K562 (cell line): ENCODE results near the gene GPRC5A. TPM values are rescaled to one million over a fixed set of nuclear protein-coding genes. Genes with fewer than 3 reads are reported as not detected.

Source experiments
- ATAC-seq: fragments of 200-7000 bp; cut with Tn5 transposase; 3 replicates; pipeline ENCODE4 v1.9.1; 2020; ENCODE audit warnings: moderate library complexity
- BruUV-seq: library from RNA; stranded (reverse); fragments of 400-500 nt; replicated peaks from 2 replicates; lab custom pipeline; 2021; lab: Mats Ljungman, UMichigan
- CTCF ChIA-PET: fragments of 300-600 bp; formaldehyde crosslinking; extraction: SDS; loops from one replicate; lab custom pipeline; 2021; ENCODE audit warnings: low intra/inter-chr PET ratio; lab: Yijun Ruan, JAX
- POLR2A ChIA-PET: fragments of 300-600, 350-650 bp; sonication (Branson Sonifier 250); formaldehyde crosslinking; extraction: SDS; loops from one replicate; lab custom pipeline; 2021; ENCODE audit warnings: antibody characterized with exemption, inconsistent platforms; lab: Yijun Ruan, JAX
- DNase-seq, 4 experiments: peaks; one replicate each; pipeline versions ENCODE4 v3.0.0 to v3.0.0-alpha.2; 2011 to 2018; ENCODE audit warnings: low spot score in 3 of 4, mixed read lengths in 3 of 4; ENCODE audit errors: extremely low read depth in 1 of 4
- FAIRE-seq: peaks from 2 replicates; lab custom pipeline; 2011; peaks lifted over from hg19 to GRCh38; lab: Jason Lieb, UNC
- H2AFZ ChIP-seq: 2 replicates; pipeline ENCODE4 v1.6.0; 2011; ENCODE audit warnings: low read depth, low read length, control low read depth, inconsistent platforms
- H3K27ac ChIP-seq: fragments of 200-600 bp; 3 replicates; pipeline ENCODE4 v1.8.0; 2011; ENCODE audit warnings: low read depth, mild to moderate bottlenecking, control low read depth, inconsistent platforms, low read length, moderate library complexity, mixed read lengths; ENCODE audit errors: extremely low read depth
- H3K27me3 ChIP-seq, 2 experiments: fragments of 300-600 bp in 1 of 2; 2 replicates in 1 of 2; 3 replicates in 1 of 2; pipeline versions ENCODE4 v1.6.0 to v1.8.0; 2011; ENCODE audit warnings: inconsistent platforms in 2 of 2, low read length in 2 of 2, mild to moderate bottlenecking in 1 of 2, mixed read lengths in 1 of 2, moderate library complexity in 1 of 2; ENCODE audit not compliant: control insufficient read depth in 2 of 2, insufficient read depth in 2 of 2
- H3K36me3 ChIP-seq: fragments of 300-600 bp; 3 replicates; pipeline ENCODE4 v1.8.0; 2011; ENCODE audit warnings: mild to moderate bottlenecking, low read length, inconsistent platforms; ENCODE audit not compliant: control insufficient read depth, insufficient read depth
- H3K4me1 ChIP-seq, 2 experiments: fragments of 200-600 bp in 1 of 2; replicated peaks in 1 of 2; 2 replicates in 1 of 2; 3 replicates in 1 of 2; pipeline versions ENCODE4 v1.5.1 to v1.8.0; 2011; ENCODE audit warnings: inconsistent platforms in 2 of 2, low read length in 2 of 2, mild to moderate bottlenecking in 1 of 2, mixed read lengths in 1 of 2, moderate library complexity in 1 of 2; ENCODE audit not compliant: control insufficient read depth in 2 of 2, insufficient read depth in 2 of 2
- H3K4me2 ChIP-seq: 2 replicates; pipeline ENCODE4 v1.6.1; 2011; ENCODE audit warnings: low read length, control low read depth, inconsistent platforms, mixed read lengths; ENCODE audit not compliant: insufficient read depth
- H3K4me3 ChIP-seq: fragments of 200-600 bp; sonication (generic), shearing (Covaris generic); 2 replicates; pipeline ENCODE4 v1.5.1; 2016; ENCODE audit warnings: control low read depth, inconsistent platforms
- H3K79me2 ChIP-seq: fragments of 200-600 bp; 3 replicates; pipeline ENCODE4 v1.8.0; 2011; ENCODE audit warnings: low read length, inconsistent platforms; ENCODE audit not compliant: control insufficient read depth, insufficient read depth
- H3K9ac ChIP-seq, 2 experiments: 2 replicates each; pipeline versions ENCODE4 v1.6.0 to v1.6.1; 2011; ENCODE audit warnings: low read depth in 2 of 2, low read length in 2 of 2, control low read depth in 1 of 2, inconsistent platforms in 1 of 2, mild to moderate bottlenecking in 1 of 2, mixed read lengths in 1 of 2; ENCODE audit not compliant: insufficient read depth in 1 of 2
- H3K9me1 ChIP-seq: one replicate; pipeline ENCODE4 v1.6.0; 2011; ENCODE audit warnings: inconsistent platforms, mild to moderate bottlenecking, low read length, moderate library complexity; ENCODE audit not compliant: control insufficient read depth, insufficient read depth
- H3K9me3 ChIP-seq: replicated peaks from 2 replicates; pipeline ENCODE4 v1.5.1; 2011; ENCODE audit warnings: low read depth, low read length, inconsistent platforms; ENCODE audit not compliant: control insufficient read depth, insufficient read depth
- H4K20me1 ChIP-seq: replicated peaks from 2 replicates; pipeline ENCODE4 v1.6.1; 2011; ENCODE audit warnings: low read length, inconsistent platforms, mixed read lengths; ENCODE audit not compliant: control insufficient read depth, insufficient read depth
- BDP1 ChIP-seq: IDR thresholded peaks from 3 replicates; pipeline ENCODE4 v1.6.1; 2011; ENCODE audit not compliant: insufficient read length, insufficient read depth
- EGR1 ChIP-seq: fragments of 450-650 bp; conservative IDR thresholded peaks from 2 replicates; pipeline ENCODE4 v1.6.1; 2017; ENCODE audit warnings: mild to moderate bottlenecking
- FIP1L1 ChIP-seq: fragments of 200-400 bp; formaldehyde crosslinking; IDR thresholded peaks from 2 replicates; pipeline ENCODE4 v1.6.1; 2018; ENCODE audit warnings: mild to moderate bottlenecking, low read depth, low read length; ENCODE audit not compliant: poor library complexity, severe bottlenecking
- FOXK2 ChIP-seq, 2 experiments: fragments of 450-650 bp; IDR thresholded peaks in 1 of 2; conservative IDR thresholded peaks in 1 of 2; 2 replicates each; pipeline ENCODE4 v1.6.1; 2016; ENCODE audit warnings: low read depth in 2 of 2, mild to moderate bottlenecking in 1 of 2
- HCFC1 ChIP-seq: IDR thresholded peaks from 2 replicates; pipeline ENCODE4 v1.6.1; 2012; ENCODE audit warnings: low read depth, low read length, improper control_type of control experiment
- KLF6 ChIP-seq: fragments of 250-450 bp; sonication (Bioruptor Pico); IDR thresholded peaks from 2 replicates; pipeline ENCODE4 v1.4.0; 2020; ENCODE audit warnings: mild to moderate bottlenecking, moderate library complexity, borderline replicate concordance
- NFIX ChIP-seq: fragments of 250-450 bp; sonication (Bioruptor Pico); IDR thresholded peaks from 2 replicates; pipeline ENCODE4 v1.4.0; 2020; ENCODE audit warnings: low read depth, mild to moderate bottlenecking, moderate library complexity
- PATZ1 ChIP-seq: fragments of 250-450 bp; sonication (Bioruptor Pico); IDR thresholded peaks from 2 replicates; pipeline ENCODE4 v1.5.0; 2020; ENCODE audit warnings: mild to moderate bottlenecking, borderline replicate concordance
- PPARD ChIP-seq: fragments of 250-450 bp; sonication (Bioruptor Pico); IDR thresholded peaks from 2 replicates; pipeline ENCODE4 v1.8.0; 2022; ENCODE audit warnings: inconsistent platforms, mild to moderate bottlenecking, moderate library complexity
- PTTG1 ChIP-seq: fragments of 450-650 bp; IDR thresholded peaks from 2 replicates; pipeline ENCODE4 v1.6.1; 2016; ENCODE audit warnings: low read depth, mild to moderate bottlenecking, missing genetic modification characterization, missing compliant biosample characterization
- ZZZ3 ChIP-seq: fragments of 450-650 bp; IDR thresholded peaks from 2 replicates; pipeline ENCODE4 v1.6.1; 2016; ENCODE audit warnings: antibody characterized with exemption, mild to moderate bottlenecking, moderate library complexity
- WGBS: fragments of 100-300 bp; shearing (Covaris generic); methylation state at CpG from one replicate; pipeline ENCODE4 v1.1.6; 2016; ENCODE audit warnings: low coverage, mixed read lengths; ENCODE audit not compliant: insufficient coverage; ENCODE audit errors: missing lambda C conversion rate; 5-methylcytosine and 5-hydroxymethylcytosine counted together
- in situ Hi-C: fragments of 300-500 bp; cut with MboI; formaldehyde crosslinking; loops from 4 replicates; pipeline ENCODE4 v1.15.0; 2018; ENCODE audit warnings: inconsistent platforms, mixed read lengths
- intact Hi-C: fragments of 100-400 bp; cut with micrococcal nuclease; formaldehyde crosslinking; loops from 2 replicates; pipeline ENCODE4 v1.14.2; 2022
- polyA plus RNA-seq, 8 experiments: library from polyadenylated mRNA; depleted of rRNA in 4 of 8; stranded (reverse) in 5 of 8; unstranded in 3 of 8; fragments of >200 nt; fragmentation: Nextera tagmentation in 2 of 8; fragmentation: Illumina TruSeq in 1 of 8; extraction: Ambion mirVana in 2 of 8; extraction: Trizol in 1 of 8; gene quantifications; 2 replicates each; pipeline versions ENCODE4 v1.2.1 to v1.2.3, GENCODE V29; 2011 to 2014; ENCODE audit warnings: inconsistent platforms in 1 of 8, missing spikeins in 1 of 8
- total RNA-seq, 7 experiments: library from RNA; depleted of rRNA in 6 of 7; stranded (reverse); fragments of >200 nt in 6 of 7; fragmentation: Illumina TruSeq in 2 of 7; extraction: Trizol in 2 of 7; gene quantifications; 2 replicates each; pipeline versions ENCODE4 v1.2.1 to v1.2.3, GENCODE V29; 2011 to 2021; ENCODE audit warnings: low replicate concordance in 1 of 7
- TF ChIP-seq, protein P1 (sequence below), 2 experiments: fragments of 450-650 bp in 1 of 2; IDR thresholded peaks; 2 replicates each; pipeline ENCODE4 v1.6.1; 2011 to 2017; ENCODE audit warnings: low read depth in 2 of 2, antibody characterized with exemption in 1 of 2, borderline replicate concordance in 1 of 2, low read length in 1 of 2, mild to moderate bottlenecking in 1 of 2, mixed read lengths in 1 of 2; ENCODE audit not compliant: control insufficient read depth in 1 of 2
- TF ChIP-seq, protein P2 (sequence below): fragments of 250-450 bp; sonication (Bioruptor Pico); IDR thresholded peaks from 2 replicates; pipeline ENCODE4 v1.5.0; 2021; ENCODE audit warnings: mild to moderate bottlenecking, moderate library complexity

Gene GPRC5A
- total and polyA plus RNA-seq, 9 of the 15 experiments (the other 6 are each of a cell fraction or from before 2014, with no cell fraction given) = 0.01 to 0.64 (median 0.08) TPM; not detected in 6

DNA sequence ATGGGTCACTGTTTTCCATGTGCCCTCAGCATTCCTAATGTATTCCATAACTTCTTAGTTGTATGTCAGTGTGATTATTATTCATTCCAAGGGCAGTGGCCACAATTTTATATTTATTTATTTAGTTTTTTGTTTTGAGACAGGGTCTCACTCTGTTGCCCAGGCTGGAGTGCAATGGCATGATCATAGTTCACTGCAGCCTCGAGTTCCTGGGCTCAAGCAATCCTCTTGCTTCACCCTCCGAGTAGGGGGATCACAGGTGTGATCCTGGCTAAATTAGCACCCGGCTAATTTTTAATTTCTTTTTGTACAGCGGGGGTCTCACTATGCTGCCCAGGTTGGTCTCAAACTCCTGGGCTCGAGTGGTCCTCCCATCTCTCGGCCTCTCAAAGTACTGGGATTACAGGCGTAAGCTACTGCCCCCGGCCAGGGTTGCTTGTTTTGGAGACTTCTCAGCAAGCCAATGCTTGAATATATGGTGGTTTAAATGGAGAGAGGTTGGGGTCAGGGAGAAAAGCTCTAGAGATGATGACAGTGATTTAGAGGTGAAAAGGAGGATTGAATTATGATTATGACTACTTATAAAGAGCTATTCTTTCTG, 7.6 kb downstream of the GPRC5A start:
- intact Hi-C loops = no loop called here
- ATAC-seq = no peak
- no peak overlapping the region for H3K4me2 ChIP-seq
- 14% methylated on average over 7 of the region's 8 CpGs for WGBS
- no peaks in the 10 kb centered on the region for H3K9me3 ChIP-seq
- in situ Hi-C loops = no loop called here
- H3K4me1 ChIP-seq = no peaks in the 10 kb centered on the region
- ChIA-PET CTCF (no interaction called here), POLR2A (interaction anchor here (0.6 to 0.8 kb wide), 3 partner anchors 10 to 182 kb away, joined by 3 read pairs; no protein-coding TSS in a partner anchor)
- DNase-seq = no peak
- BruUV-seq = no TSS peak
- H4K20me1 ChIP-seq = 0 out of 2 replicates have a peak, but pooled peaks cover 4% of the 10 kb centered on the region
- FAIRE-seq = no peak
- H3K9ac ChIP-seq = no peak overlapping the region
- no peak overlapping the region for H3K4me3 ChIP-seq
- H3K36me3 ChIP-seq = no peaks in the 10 kb centered on the region
- no peak overlapping the region for H3K27ac ChIP-seq
- peaks cover 17 to 36% of the 10 kb centered on the region in 2 experiments; a peak in 4 of 5 replicates for H3K27me3 ChIP-seq
- H2AFZ ChIP-seq = no peak overlapping the region
- no peaks in the 10 kb centered on the region for H3K9me1 ChIP-seq
- no peaks in the 10 kb centered on the region for H3K79me2 ChIP-seq
- no peak for TF ChIP-seq FOXK2 (conservative IDR thresholded peaks at IDR 0.05 in 1 of 2, IDR thresholded peaks at IDR 0.05 in 1 of 2; ENCODE audit: low read depth in 2 of 2)
- no peak for TF ChIP-seq EGR1
- TF ChIP-seq NFIX (CRISPR knock-in tag) = no peak
- no peak for TF ChIP-seq ZZZ3
- no peak for TF ChIP-seq KLF6
- no peak for TF ChIP-seq PATZ1 (CRISPR knock-in tag)
- TF ChIP-seq, protein P1, sequence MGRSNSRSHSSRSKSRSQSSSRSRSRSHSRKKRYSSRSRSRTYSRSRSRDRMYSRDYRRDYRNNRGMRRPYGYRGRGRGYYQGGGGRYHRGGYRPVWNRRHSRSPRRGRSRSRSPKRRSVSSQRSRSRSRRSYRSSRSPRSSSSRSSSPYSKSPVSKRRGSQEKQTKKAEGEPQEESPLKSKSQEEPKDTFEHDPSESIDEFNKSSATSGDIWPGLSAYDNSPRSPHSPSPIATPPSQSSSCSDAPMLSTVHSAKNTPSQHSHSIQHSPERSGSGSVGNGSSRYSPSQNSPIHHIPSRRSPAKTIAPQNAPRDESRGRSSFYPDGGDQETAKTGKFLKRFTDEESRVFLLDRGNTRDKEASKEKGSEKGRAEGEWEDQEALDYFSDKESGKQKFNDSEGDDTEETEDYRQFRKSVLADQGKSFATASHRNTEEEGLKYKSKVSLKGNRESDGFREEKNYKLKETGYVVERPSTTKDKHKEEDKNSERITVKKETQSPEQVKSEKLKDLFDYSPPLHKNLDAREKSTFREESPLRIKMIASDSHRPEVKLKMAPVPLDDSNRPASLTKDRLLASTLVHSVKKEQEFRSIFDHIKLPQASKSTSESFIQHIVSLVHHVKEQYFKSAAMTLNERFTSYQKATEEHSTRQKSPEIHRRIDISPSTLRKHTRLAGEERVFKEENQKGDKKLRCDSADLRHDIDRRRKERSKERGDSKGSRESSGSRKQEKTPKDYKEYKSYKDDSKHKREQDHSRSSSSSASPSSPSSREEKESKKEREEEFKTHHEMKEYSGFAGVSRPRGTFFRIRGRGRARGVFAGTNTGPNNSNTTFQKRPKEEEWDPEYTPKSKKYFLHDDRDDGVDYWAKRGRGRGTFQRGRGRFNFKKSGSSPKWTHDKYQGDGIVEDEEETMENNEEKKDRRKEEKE (IDR thresholded peaks at IDR 0.05; ENCODE audit: borderline replicate concordance in 1 of 2, control insufficient read depth in 1 of 2, low read depth in 2 of 2, low read length in 1 of 2) = no peak
- no peak for TF ChIP-seq HCFC1
- TF ChIP-seq, protein P2, sequence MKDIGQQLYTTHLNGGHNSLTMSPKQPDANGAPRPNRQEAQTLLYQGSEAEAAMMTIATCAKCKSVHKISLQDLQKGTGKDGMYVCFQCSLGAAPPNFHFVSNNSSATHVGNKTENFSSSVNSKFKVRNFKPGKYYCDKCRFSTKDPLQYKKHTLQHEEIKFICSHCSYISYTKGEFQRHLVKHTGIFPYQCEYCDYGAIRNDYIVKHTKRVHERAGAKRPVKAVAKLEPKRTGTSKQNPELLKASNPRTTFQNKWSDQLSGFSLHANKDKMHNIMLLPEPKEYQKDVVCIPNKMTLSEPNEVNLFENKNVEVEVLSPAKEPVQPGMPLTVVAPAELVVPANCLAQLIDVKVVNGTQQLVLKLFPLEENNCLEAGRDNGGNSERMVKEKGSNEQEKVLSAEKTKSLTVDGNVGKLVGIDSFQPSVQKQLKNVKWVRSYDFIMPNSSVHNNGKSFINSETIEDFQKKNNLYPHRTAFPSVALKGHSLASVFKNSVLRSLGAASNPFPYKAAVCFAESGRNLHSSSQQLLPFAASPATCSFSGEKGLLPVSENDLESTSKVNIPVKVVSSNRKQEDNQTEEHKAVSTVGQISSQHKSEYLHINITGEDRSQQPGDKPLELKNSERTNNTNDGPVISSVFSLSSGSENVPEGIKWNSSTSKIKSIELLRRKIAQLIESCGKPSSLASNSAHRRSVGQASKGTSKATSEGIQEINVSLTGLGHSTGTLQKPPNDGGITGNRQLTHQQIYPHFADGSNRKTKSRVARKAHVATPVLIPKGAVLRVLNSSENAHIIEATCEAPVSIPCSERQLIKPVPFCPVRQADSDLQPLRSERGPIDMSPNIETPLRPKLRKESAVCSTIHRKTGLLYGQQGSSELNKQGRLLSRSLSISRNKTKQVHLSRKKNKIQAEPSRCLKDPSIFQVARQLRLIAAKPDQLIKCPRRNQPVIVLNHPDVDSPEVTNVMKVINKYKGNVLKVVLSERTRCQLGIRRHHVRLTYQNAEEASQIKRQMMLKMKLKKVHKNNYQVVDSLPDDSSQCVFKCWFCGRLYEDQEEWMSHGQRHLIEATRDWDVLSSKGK (CRISPR knock-in tag) = no peak
- TF ChIP-seq BDP1 = no peak
- TF ChIP-seq PPARD (CRISPR knock-in tag) = no peak
- TF ChIP-seq FIP1L1 = no peak
- no peak for TF ChIP-seq PTTG1
